Activated T-cell treated with anti-CD3 and anti-CD28 coated beads for 48 hours (primary cell): ENCODE data around the gene GALNT13.
"Not testable (repeated sequence)": the region's sequence is repeated elsewhere in the genome, so short reads cannot be mapped to it uniquely, and the experiment has no call there.

Experiments
- DNase-seq: peaks from one replicate; pipeline ENCODE4 v3.0.0-alpha.2; 2020; ENCODE audit warnings: low read depth

GALNT13 gene

GRCh38 chr2:154408786-154409185, 537.1 kb downstream of the GALNT13 start:
- DNase-seq, result no peak

- DNase-seq, result no peak
Measured at GRCh38 chr2:154422251-154422650, 550.5 kb downstream of the GALNT13 start.

GRCh38 chr2:154425994-154426393, 554.3 kb downstream of the GALNT13 start:
- no peak for DNase-seq

GRCh38 chr2:154427453-154427852, 555.7 kb downstream of the GALNT13 start:
- DNase-seq, result no peak

GRCh38 chr2:154428022-154428421, 556.3 kb downstream of the GALNT13 start:
- DNase-seq, result no peak

- no peak for DNase-seq
Measured at GRCh38 chr2:154433010-154433409, 561.3 kb downstream of the GALNT13 start.

- DNase-seq, result no peak
Measured at GRCh38 chr2:154437104-154437503, 565.4 kb downstream of the GALNT13 start.

- no peak for DNase-seq
Measured at GRCh38 chr2:154439156-154439555, 567.4 kb downstream of the GALNT13 start.

- DNase-seq, result no peak
Measured at GRCh38 chr2:154443919-154444318, 572.2 kb downstream of the GALNT13 start.

GRCh38 chr2:154446324-154446723, 574.6 kb downstream of the GALNT13 start:
- DNase-seq, result no peak

GRCh38 chr2:154447727-154448418, 576.2 kb downstream of the GALNT13 start:
- DNase-seq, result no peak

GRCh38 chr2:154449951-154450658, 578.4 kb downstream of the GALNT13 start:
- no peak for DNase-seq

GRCh38 chr2:154452471-154452870, 580.7 kb downstream of the GALNT13 start:
- no peak for DNase-seq

- DNase-seq, result no peak
Measured at GRCh38 chr2:154452906-154453493, 581.3 kb downstream of the GALNT13 start.

- no peak for DNase-seq
Measured at GRCh38 chr2:154455166-154455565, 583.4 kb downstream of the GALNT13 start.

- no peak for DNase-seq
Measured at GRCh38 chr2:154455866-154456265, 584.1 kb downstream of the GALNT13 start.

GRCh38 chr2:154457286-154457685, 585.6 kb downstream of the GALNT13 start:
- DNase-seq, result no peak

GRCh38 chr2:154459286-154459685, 587.6 kb downstream of the GALNT13 start:
- no peak for DNase-seq

- DNase-seq, result no peak
Measured at GRCh38 chr2:154462634-154463033, 590.9 kb downstream of the GALNT13 start.

GRCh38 chr2:154466226-154466625, 594.5 kb downstream of the GALNT13 start:
- no peak for DNase-seq

GRCh38 chr2:154470376-154470775, 598.7 kb downstream of the GALNT13 start:
- DNase-seq, result no peak

- not testable (repeated sequence) for DNase-seq
Measured at GRCh38 chr2:154471492-154471891, 599.8 kb downstream of the GALNT13 start.

- DNase-seq, result no peak
Measured at GRCh38 chr2:154477319-154477718, 605.6 kb downstream of the GALNT13 start.
